HG03378 (cell line): Measurements from ENCODE around the gene CLEC16A.

Source experiments
- ATAC-seq: cut with Tn5 transposase; IDR thresholded peaks from one replicate; pipeline ENCODE4 v1.9.1; 2021; ENCODE audit warnings: mild to moderate bottlenecking, moderate library complexity; ENCODE audit not compliant: unreplicated experiment

CLEC16A gene

GRCh38 chr16:11053916-11054460, 109.6 kb downstream of the CLEC16A start:
- no peak for ATAC-seq

GRCh38 chr16:11056090-11056992, 112.0 kb downstream of the CLEC16A start:
- ATAC-seq: no peak

- ATAC-seq: no peak
Measured at GRCh38 chr16:11056993-11057649, 112.8 kb downstream of the CLEC16A start.

- no peak for ATAC-seq
Measured at GRCh38 chr16:11057711-11058345, 113.5 kb downstream of the CLEC16A start.

GRCh38 chr16:11058832-11059231, 114.5 kb downstream of the CLEC16A start:
- no peak for ATAC-seq

- ATAC-seq: no peak
Measured at GRCh38 chr16:11059588-11059987, 115.2 kb downstream of the CLEC16A start.

GRCh38 chr16:11060364-11060763, 116.0 kb downstream of the CLEC16A start:
- no peak for ATAC-seq

- ATAC-seq: no peak
Measured at GRCh38 chr16:11060842-11061241, 116.5 kb downstream of the CLEC16A start.

- ATAC-seq: no peak
Measured at GRCh38 chr16:11061629-11062270, 117.4 kb downstream of the CLEC16A start.

GRCh38 chr16:11063448-11064201, 119.3 kb downstream of the CLEC16A start:
- ATAC-seq: no peak

- no peak for ATAC-seq
Measured at GRCh38 chr16:11064202-11064540, 119.8 kb downstream of the CLEC16A start.

GRCh38 chr16:11064851-11065250, 120.5 kb downstream of the CLEC16A start:
- ATAC-seq: no peak

- ATAC-seq: no peak
Measured at GRCh38 chr16:11066261-11066870, 122.0 kb downstream of the CLEC16A start.

- no peak for ATAC-seq
Measured at GRCh38 chr16:11067266-11067665, 122.9 kb downstream of the CLEC16A start.

- ATAC-seq: no peak
Measured at GRCh38 chr16:11067697-11068141, 123.4 kb downstream of the CLEC16A start.

GRCh38 chr16:11071829-11072228, 127.5 kb downstream of the CLEC16A start:
- no peak for ATAC-seq

- ATAC-seq: no peak
Measured at GRCh38 chr16:11072420-11073153, 128.2 kb downstream of the CLEC16A start.

GRCh38 chr16:11073407-11073999, 129.1 kb downstream of the CLEC16A start:
- no peak for ATAC-seq

GRCh38 chr16:11074131-11074530, 129.8 kb downstream of the CLEC16A start:
- ATAC-seq: no peak
